WERI-Rb-1 (cell line): ENCODE results near the gene DEPP1.

Experiments used
- DNase-seq: peaks from one replicate; pipeline ENCODE4 v3.0.0-alpha.2; 2020
- H3K27ac ChIP-seq: fragments of 250-450 bp; sonication (Bioruptor Pico); 2 replicates; pipeline ENCODE4 v1.5.1; 2020; ENCODE audit warnings: mild to moderate bottlenecking, moderate library complexity
- H3K27me3 ChIP-seq: fragments of 250-450 bp; sonication (Bioruptor Pico); 2 replicates; pipeline ENCODE4 v1.5.1; 2021; ENCODE audit warnings: mild to moderate bottlenecking, low read depth, moderate library complexity; ENCODE audit not compliant: insufficient read depth, severe bottlenecking
- H3K36me3 ChIP-seq: fragments of 250-450 bp; sonication (Bioruptor Pico); 2 replicates; pipeline ENCODE4 v1.5.1; 2020; ENCODE audit warnings: mild to moderate bottlenecking, moderate library complexity
- H3K4me3 ChIP-seq: 2 replicates; pipeline ENCODE4 v1.5.1; 2011; ENCODE audit warnings: low read depth, mild to moderate bottlenecking, control low read depth, low read length
- H3K9me3 ChIP-seq: fragments of 250-450 bp; sonication (Bioruptor Pico); 2 replicates; pipeline ENCODE4 v1.5.1; 2021; ENCODE audit warnings: mild to moderate bottlenecking, moderate library complexity; ENCODE audit not compliant: severe bottlenecking
- CTCF ChIP-seq: IDR thresholded peaks from 2 replicates; pipeline ENCODE4 v1.5.1; 2011; ENCODE audit warnings: low read depth, mild to moderate bottlenecking, control low read depth, inconsistent platforms, low read length

DEPP1 gene

GRCh38 chr10:44933451-44934321 lies 44.9 kb downstream of the DEPP1 start:
- H3K36me3 ChIP-seq: no peaks in the 10 kb centered on the region
- no peaks in the 10 kb centered on the region for H3K9me3 ChIP-seq
- no peak for TF ChIP-seq CTCF
- no peak for DNase-seq
- H3K27me3 ChIP-seq: no peaks in the 10 kb centered on the region
- no peak overlapping the region for H3K27ac ChIP-seq
- H3K4me3 ChIP-seq: no peak overlapping the region

GRCh38 chr10:44932517-44933450 lies 45.8 kb downstream of the DEPP1 start:
- H3K9me3 ChIP-seq: no peaks in the 10 kb centered on the region
- H3K27ac ChIP-seq: peak overlapping the region; percentile 6; the same call in 1 of the 2 replicates
- H3K4me3 ChIP-seq: no peak overlapping the region
- TF ChIP-seq CTCF: peak; percentile 98
- H3K27me3 ChIP-seq: no peaks in the 10 kb centered on the region
- DNase-seq: peak; percentile 93
- no peaks in the 10 kb centered on the region for H3K36me3 ChIP-seq

GRCh38 chr10:44931621-44932516 lies 46.7 kb downstream of the DEPP1 start:
- Histone ChIP-seq H3K4me3 (no peak overlapping the region), H3K36me3 (no peaks in the 10 kb centered on the region), H3K9me3 (no peaks in the 10 kb centered on the region), H3K27ac (peak overlapping the region; percentile 6; the same call in 1 of the 2 replicates), H3K27me3 (no peaks in the 10 kb centered on the region)
- 0 out of 2 replicates have a peak, but pooled peaks have one; percentile 5 for TF ChIP-seq CTCF
- DNase-seq: no peak

- no peak for TF ChIP-seq CTCF
- Histone ChIP-seq H3K27me3 (no peaks in the 10 kb centered on the region), H3K9me3 (no peaks in the 10 kb centered on the region), H3K27ac (no peak overlapping the region), H3K36me3 (no peaks in the 10 kb centered on the region), H3K4me3 (no peak overlapping the region)
- DNase-seq: no peak
Observed at GRCh38 chr10:44930904-44931620, 47.5 kb downstream of the DEPP1 start.
